Psoas muscle (tissue), 8 donors: ENCODE results near the gene ALOX15B. TPM values are rescaled to one million over a fixed set of nuclear protein-coding genes. Genes with fewer than 3 reads are reported as not detected.

Source experiments
- ATAC-seq, 4 donors: fragments of 200-7000 bp; cut with Tn5 transposase; one replicate each; pipeline ENCODE4 v1.9.1; 2020; ENCODE audit warnings: moderate library complexity in 3 of 4, mild to moderate bottlenecking in 2 of 4
- DNase-seq, 2 donors: peaks; one replicate each; pipeline ENCODE4 v3.0.0-alpha.2; 2020
- H3K27ac ChIP-seq: fragments of 200-600 bp; one replicate; pipeline ENCODE4 v1.8.0; 2022
- H3K27me3 ChIP-seq, 3 donors: fragments of 200-600 bp in 1 of 3; one replicate each; pipeline versions ENCODE4 v1.6.1 to v1.8.0; 2013 to 2022; ENCODE audit warnings: low read length in 2 of 3, mild to moderate bottlenecking in 2 of 3, moderate library complexity in 1 of 3; ENCODE audit not compliant: insufficient read depth in 3 of 3
- H3K36me3 ChIP-seq, 2 donors: fragments of 200-600 bp in 1 of 2; one replicate each; pipeline versions ENCODE4 v1.6.1 to v1.8.0; 2013 to 2022; ENCODE audit warnings: low read depth in 1 of 2, mild to moderate bottlenecking in 1 of 2, moderate library complexity in 1 of 2; ENCODE audit not compliant: insufficient read depth in 1 of 2
- H3K4me1 ChIP-seq: fragments of 200-600 bp; one replicate; pipeline ENCODE4 v1.8.0; 2022
- H3K4me3 ChIP-seq: fragments of 200-600 bp; one replicate; pipeline ENCODE4 v1.8.0; 2022; ENCODE audit warnings: mild to moderate bottlenecking
- H3K9me3 ChIP-seq: fragments of 200-600 bp; one replicate; pipeline ENCODE4 v1.8.0; 2022
- WGBS, 3 donors: extraction: QIAGEN DNeasy Blood & Tissue Kit; methylation state at CpG; one replicate each; pipeline versions ENCODE4 v1.1.6 to v1.1.7; 2013; 5-methylcytosine and 5-hydroxymethylcytosine counted together
- intact Hi-C, 2 donors: fragments of 100-400 bp; cut with DNase I; formaldehyde crosslinking; loops; one replicate each; pipeline versions ENCODE4 v1.11.0 to v1.14.2; 2022
- polyA plus RNA-seq, 3 donors: library from polyadenylated mRNA; stranded (reverse); fragments of 200-250 nt; gene quantifications; one replicate each; pipeline ENCODE4 v1.2.3, GENCODE V29; 2013
- total RNA-seq, 4 donors: library from RNA; stranded (reverse); fragmentation: NEBNext Ultra II Directional in 2 of 4; extraction: Animal tissue kit (Norgen Biotek cat#: 25700) in 2 of 4; gene quantifications; one replicate each; pipeline versions ENCODE4 v1.2.1 to v1.2.4, GENCODE V29; 2021 to 2023
- TF ChIP-seq, protein P1 (sequence below): fragments of 200-600 bp; IDR thresholded peaks from one replicate; pipeline ENCODE4 v1.8.0; 2022; ENCODE audit warnings: antibody characterized with exemption
- donor health status: healthy with polysubstance abuse.
- donor health status: DM: no; HTN: no; CAD: no; lungs with moderate emphysema.
- donor health status: Bipolar disorder and iron deficiency.
- donor health status: healthy.
- donor health status: DM: yes; HTN: yes; CAD: no.
- donor health status: DM: no; HTN: no; CAD: no.
- donor health status: DM: no; HTN: no; CAD: no.
- donor health status: DM: yes; HTN: yes; CAD: no.

The ALOX15B gene
- total and polyA plus RNA-seq, 7 donors: 0.09 to 1.1 (median 0.32) TPM; not detected in 2

DNA sequence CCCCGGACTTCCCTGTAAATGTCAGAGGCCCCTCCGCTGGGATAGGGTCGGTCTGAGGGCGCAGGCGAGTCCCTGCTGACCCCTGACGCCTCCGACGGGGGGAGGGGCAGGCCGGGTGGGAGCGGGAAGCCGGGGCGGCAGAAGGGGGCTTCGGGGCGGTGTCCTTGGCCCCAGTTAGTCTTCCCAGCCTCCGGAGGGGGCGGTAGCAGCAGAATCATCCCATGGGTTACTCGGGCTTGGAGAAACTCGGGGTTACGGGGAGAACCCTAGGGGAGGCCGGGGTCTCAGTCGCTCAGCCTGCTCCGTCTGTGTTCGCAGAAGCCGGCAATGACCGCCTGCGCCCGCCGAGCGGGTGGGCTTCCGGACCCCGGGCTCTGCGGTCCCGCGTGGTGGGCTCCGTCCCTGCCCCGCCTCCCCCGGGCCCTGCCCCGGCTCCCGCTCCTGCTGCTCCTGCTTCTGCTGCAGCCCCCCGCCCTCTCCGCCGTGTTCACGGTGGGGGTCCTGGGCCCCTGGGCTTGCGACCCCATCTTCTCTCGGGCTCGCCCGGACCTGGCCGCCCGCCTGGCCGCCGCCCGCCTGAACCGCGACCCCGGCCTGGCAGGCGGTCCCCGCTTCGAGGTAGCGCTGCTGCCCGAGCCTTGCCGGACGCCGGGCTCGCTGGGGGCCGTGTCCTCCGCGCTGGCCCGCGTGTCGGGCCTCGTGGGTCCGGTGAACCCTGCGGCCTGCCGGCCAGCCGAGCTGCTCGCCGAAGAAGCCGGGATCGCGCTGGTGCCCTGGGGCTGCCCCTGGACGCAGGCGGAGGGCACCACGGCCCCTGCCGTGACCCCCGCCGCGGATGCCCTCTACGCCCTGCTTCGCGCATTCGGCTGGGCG, 35.9 kb upstream of the ALOX15B start:
- intact Hi-C loops: no loop called here
- TF ChIP-seq, protein P1, sequence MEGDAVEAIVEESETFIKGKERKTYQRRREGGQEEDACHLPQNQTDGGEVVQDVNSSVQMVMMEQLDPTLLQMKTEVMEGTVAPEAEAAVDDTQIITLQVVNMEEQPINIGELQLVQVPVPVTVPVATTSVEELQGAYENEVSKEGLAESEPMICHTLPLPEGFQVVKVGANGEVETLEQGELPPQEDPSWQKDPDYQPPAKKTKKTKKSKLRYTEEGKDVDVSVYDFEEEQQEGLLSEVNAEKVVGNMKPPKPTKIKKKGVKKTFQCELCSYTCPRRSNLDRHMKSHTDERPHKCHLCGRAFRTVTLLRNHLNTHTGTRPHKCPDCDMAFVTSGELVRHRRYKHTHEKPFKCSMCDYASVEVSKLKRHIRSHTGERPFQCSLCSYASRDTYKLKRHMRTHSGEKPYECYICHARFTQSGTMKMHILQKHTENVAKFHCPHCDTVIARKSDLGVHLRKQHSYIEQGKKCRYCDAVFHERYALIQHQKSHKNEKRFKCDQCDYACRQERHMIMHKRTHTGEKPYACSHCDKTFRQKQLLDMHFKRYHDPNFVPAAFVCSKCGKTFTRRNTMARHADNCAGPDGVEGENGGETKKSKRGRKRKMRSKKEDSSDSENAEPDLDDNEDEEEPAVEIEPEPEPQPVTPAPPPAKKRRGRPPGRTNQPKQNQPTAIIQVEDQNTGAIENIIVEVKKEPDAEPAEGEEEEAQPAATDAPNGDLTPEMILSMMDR: no peak
- DNase-seq (no peak), ATAC-seq (peak; percentile 23 to 58 (median 34))
- Histone ChIP-seq H3K27me3 (peaks cover 0 to 59% (median 20%) of the 10 kb centered on the region in 3 donors), H3K4me3 (peak overlapping the region; percentile 56), H3K36me3 (no peaks in the 10 kb centered on the region), H3K27ac (no peak overlapping the region), H3K4me1 (peaks cover 4% of the 10 kb centered on the region), H3K9me3 (no peaks in the 10 kb centered on the region)
- WGBS, 3 donors: 5 to 8% (median 5%) methylated on average over 52 to 92 of the region's 92 CpGs

GRCh38 chr17:8003594-8004181, 35.2 kb upstream of the ALOX15B start:
- intact Hi-C loops: no loop called here
- no peak overlapping the region for H3K27ac ChIP-seq
- DNase-seq: no peak
- H3K4me3 ChIP-seq: peak overlapping the region; percentile 56
- no peak for ATAC-seq
- no peaks in the 10 kb centered on the region for H3K9me3 ChIP-seq
- H3K27me3 ChIP-seq: peaks cover 0 to 59% (median 20%) of the 10 kb centered on the region in 3 donors
- no peaks in the 10 kb centered on the region for H3K36me3 ChIP-seq
- H3K4me1 ChIP-seq: peaks cover 4% of the 10 kb centered on the region
- 48 to 53% (median 53%) methylated on average over 43 to 44 of the region's 44 CpGs for WGBS, 3 donors
- TF ChIP-seq, protein P1: no peak

DNA sequence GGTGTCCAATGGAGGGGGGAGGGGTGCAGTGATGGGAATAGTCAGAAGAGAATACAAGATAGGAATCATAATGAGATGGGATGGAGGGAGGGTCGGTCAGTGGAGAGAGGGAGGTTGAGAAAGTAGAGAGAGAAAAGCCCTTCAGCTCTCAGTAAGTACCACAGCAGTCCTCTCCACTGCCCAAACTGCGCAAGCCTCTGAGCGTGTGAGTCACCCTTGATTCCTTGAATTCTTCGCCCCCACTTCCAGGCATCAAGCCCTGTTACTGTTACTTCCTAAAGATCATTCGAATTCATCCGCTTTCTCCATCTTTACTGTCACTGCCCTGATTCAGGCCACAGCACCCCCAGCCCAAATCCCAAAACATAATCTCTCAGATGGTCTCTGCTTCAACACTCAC, 34.0 kb upstream of the ALOX15B start:
- H3K27me3 ChIP-seq: peaks cover 0 to 53% (median 20%) of the 10 kb centered on the region in 3 donors
- TF ChIP-seq, protein P1: no peak
- intact Hi-C loops: no loop called here
- H3K9me3 ChIP-seq: no peaks in the 10 kb centered on the region
- no peak for DNase-seq
- 92 to 95% (median 93%) methylated on average over 6 of the region's 6 CpGs for WGBS, 3 donors
- H3K4me3 ChIP-seq: no peak overlapping the region
- H3K4me1 ChIP-seq: peaks cover 4% of the 10 kb centered on the region
- ATAC-seq: no peak
- no peaks in the 10 kb centered on the region for H3K36me3 ChIP-seq
- no peak overlapping the region for H3K27ac ChIP-seq

GRCh38 chr17:8005357-8005756, 33.5 kb upstream of the ALOX15B start:
- no peaks in the 10 kb centered on the region for H3K9me3 ChIP-seq
- H3K4me1 ChIP-seq: peaks cover 4% of the 10 kb centered on the region
- ATAC-seq: no peak
- peaks cover 0 to 50% (median 20%) of the 10 kb centered on the region in 3 donors for H3K27me3 ChIP-seq
- no peak overlapping the region for H3K27ac ChIP-seq
- TF ChIP-seq, protein P1: no peak
- intact Hi-C loops: no loop called here
- no peak overlapping the region for H3K4me3 ChIP-seq
- no peak for DNase-seq
- no peaks in the 10 kb centered on the region for H3K36me3 ChIP-seq
- 91 to 95% (median 92%) methylated on average over 1 of the region's 1 CpG for WGBS, 3 donors
